HS-27A (cell line): ENCODE measurements around the gene THSD4.
"Not testable (repeated sequence)": the region's sequence is repeated elsewhere in the genome, so short reads cannot be mapped to it uniquely, and the experiment has no call there.

ENCODE experiments used
- DNase-seq: peaks from one replicate; pipeline ENCODE4 v3.0.0-alpha.2; 2012; ENCODE audit warnings: low read depth, missing footprints

THSD4 gene

DNA sequence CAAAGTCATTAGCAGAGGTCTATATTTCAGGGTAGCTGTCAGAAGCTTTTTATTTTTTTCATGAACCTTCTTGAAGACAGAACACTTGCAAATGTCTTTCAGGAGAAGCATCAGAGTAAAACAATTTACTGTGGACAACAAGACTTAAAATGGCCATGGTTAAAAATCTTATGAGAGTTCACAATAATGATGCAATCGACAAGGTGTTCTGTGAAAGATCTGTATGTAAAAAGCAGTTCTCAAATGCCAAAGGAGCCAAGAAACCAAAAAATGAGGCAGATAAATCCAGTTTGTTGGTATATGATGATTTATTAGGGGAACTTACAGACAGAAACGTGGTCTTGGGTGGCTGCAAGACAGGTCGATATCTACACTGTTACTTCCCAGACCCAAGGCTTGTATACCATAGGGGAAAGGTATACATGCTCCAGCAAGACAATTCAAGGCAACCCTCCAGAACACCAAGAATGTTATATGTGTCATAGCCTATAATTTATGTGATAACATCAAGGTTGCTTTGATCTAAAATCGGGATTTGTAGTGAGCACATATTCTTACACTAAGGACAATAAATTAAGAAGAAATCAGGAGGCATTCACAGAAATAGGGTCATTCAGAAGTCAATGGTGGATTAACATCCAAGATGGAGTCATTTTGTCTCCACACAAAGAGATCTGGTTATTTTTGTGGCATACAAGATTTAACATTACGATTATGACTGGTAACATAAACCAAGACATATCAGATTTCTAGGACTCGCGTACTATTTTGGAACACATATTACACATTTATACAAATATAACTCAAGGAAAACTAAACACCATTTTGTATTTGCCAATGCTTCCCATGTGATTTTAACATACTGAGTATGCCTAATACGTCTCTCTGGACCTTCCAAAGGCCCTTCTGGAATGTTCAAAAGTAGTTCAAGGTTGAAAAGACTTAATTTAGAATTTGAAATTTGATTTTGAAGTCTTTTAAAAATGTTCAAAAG, 316.4 kb downstream of the THSD4 start:
- no peak for DNase-seq

DNA sequence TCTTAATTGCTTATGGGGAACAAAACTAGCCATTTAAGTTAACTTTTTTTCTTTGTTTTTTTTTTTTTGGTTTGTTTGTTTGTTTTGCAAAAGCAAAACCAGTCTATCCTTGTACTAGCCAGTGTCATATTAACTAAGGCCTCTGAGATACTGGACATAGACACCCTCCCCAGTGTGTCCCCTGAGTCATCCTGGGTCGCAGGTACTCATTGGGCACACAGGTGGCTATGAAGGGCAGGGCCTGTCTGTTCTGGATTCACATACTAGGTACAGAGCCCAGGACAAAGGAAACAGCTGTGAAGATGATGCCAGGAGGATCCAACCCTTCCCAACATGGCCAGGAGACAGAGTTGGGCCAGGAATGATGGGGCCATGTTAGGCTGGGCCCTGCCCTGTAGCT, 318.1 kb downstream of the THSD4 start:
- DNase-seq: no peak

DNA sequence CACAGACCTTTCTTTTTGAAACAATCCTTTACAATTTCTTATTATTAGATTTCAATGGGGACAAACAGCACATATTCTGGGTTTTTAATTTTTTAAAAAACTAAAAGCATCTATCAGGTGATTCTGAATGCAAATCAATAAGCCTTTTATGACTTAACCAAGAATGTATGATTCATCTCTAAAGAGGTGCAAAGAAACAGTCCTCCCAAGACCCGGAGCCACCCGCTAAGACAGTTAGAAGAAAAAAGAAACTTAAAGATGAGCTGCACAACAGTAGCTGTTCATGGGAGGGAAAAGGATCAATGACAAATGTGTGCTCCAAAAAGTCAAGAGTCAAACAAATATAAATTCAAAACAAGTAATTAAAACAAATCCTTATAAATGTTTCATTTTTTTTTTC, 319.5 kb downstream of the THSD4 start:
- no peak for DNase-seq

DNA sequence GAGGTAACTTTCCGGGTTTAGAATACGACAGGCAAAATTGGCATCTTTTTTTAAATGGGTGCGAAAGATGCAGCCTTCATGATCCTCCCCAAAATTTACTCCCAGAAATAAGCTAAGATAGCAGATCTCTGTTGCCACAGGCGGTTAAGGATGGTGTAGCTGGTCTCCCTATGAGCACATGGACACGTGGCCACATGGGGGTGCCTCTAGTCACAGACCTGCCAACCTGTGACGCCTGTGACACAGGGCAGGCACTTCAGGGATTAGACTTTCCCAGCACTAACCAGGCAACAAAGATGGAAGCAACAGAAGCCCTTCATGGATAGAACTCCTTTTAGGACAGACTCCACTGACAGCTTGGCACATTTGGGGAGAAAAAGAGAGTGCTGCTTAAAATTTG, 320.3 kb downstream of the THSD4 start:
- no peak for DNase-seq

DNA sequence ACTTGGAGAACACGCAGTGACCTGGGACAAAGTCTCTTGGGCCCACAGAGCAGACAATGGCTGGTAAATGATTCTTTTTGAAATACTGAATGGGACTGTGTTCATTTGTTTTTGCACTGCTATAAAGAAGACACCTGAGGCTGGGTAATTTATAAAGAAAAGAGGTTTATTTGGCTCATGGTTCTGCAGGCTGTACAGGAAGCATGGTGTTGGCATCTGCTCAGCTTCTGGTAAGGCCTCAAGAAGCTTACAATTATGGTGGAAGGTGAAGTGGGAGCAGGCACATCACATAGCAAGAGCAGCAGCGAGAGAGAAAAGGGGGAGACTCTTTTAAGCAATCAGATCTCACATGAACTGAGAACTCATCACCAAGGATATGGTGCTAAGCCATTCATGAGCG, 321.6 kb downstream of the THSD4 start:
- no peak for DNase-seq

DNA sequence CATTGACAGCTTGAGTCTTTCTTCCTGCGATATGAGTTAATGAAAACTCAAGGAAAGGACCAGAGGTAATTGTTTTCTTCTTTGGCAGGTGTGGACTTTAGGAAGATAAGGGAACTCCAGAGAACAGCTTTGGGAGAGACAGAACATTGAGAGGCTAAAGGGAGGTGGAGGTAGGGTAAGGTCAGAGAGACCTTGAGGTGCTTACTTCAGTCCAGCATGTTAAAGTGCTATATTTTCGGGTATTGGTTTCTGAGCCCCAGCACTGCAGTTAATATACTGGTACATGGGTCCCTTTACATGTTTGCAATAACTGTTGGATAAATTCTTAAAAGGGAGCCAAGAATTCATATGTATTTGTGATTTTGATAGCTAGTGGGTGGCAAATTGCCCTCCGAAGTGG, 322.1 kb downstream of the THSD4 start:
- no peak for DNase-seq

DNA sequence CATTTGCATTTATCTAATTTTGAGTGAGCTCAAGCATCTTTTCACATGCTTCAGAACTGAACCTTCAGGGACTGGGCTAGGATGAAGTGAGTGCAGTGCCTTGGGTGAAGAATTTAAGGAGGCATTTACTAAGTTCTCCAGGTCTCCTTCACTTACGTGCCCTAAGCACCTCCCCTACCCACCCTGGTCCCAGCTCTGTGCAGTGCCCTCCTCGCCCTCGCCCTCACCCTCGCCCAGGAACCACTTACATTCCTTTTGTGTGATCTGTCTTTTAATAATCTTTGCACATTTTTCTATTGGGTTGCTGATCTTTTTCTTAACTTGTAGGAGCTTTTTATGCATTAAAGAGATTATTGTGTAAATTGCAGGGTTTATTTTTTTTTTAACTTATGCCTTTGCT, 322.6 kb downstream of the THSD4 start:
- DNase-seq: peak; percentile 80

DNA sequence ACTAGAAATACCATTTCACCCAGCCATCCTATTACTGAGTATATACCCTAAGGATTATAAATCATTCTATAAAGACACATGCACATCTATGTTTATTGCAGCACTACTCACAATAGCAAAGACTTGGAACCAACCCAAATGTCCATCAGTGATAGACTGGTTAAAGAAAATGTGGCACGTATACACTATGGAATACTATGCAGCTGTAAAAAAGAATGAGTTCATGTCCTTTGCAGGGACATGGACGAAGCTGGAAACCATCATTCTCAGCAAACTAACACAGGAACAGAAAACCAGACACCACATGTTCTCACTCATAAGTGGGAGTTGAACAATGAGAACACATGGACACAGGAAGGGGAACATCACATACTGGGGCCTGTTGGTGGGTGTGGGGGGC, 324.2 kb downstream of the THSD4 start:
- not testable (repeated sequence) for DNase-seq

DNA sequence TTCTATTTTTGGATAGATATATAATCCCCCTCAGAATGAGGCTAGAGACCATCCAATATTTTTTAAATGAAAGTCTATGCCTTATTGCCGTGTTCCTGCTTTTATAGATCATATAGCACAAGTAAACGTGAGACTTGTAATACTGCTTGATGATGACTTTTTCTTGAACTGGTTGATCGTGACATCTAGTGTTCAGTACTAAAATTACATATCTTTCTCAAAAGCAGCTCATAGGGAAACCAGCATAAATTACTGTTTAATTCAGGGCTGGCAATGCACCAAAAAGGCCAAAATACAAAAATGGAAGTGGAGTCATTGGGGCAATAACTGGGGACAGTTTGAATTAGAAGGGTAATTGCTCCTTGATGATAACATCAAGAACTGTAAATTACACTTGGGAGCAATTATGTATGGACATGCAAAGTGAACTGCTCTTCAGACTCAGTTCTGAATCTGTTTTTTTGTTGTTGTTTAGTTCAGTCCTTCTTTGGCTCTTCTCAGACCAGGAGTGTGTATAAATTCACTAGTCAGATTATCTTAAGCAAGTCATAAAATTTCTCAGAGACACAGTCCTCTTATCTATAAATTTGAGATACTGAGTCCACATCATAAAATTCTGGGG, 325.3 kb downstream of the THSD4 start:
- DNase-seq: peak; percentile 62

DNA sequence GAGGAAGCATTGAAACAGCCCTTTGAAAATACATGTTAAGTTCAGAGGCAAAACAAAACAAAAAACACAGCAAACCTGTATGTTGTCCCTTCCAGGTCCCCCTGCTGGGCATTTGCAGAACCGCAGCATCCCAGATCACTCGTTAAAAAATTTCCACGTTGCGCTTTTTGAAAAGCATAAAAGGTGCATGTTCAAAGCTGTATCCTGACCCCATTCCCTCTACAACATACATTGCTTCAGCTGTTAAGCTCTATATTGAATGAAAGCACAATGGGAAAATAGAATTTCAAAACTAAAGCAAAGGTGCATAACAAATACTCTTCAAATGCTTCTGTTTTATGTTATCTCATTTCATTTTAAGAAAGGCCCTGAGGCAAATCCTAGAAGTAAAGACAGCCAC, 328.3 kb downstream of the THSD4 start:
- no peak for DNase-seq

DNA sequence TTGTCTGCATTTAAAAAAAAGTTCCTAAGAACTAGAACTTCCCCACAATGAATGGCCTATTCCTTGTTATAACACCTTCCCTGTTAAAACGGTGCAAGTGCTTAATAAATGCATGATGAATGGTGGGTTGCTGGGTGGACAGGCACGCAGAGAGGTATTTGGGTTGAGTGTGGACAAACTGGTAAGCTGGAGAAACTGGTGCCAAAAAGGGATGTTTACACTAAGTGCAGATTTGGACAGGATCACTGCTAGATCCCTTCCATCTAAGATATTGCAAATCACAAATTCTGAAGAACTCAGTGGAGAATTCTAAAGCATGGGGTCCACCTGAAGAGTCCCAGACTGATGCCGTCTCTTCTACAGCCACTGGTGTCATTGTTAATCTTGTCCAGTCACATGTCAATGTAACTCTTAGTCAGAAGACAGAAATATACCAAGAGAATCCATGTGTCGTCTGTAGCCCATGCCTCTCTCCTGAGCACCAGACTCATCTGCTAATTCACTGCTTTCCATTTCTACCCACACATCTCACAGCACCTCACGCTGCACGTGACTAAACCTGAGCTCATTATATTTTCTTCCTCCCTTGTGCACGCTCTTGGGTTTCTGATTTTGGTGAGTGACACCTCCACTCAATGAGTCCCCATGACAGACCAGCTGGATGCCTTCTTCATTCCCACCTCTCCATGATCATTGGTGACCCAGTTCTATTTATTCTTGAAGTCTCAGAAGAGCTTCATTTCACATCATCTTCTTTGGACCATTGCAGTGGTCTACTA, 328.9 kb downstream of the THSD4 start:
- no peak for DNase-seq

DNA sequence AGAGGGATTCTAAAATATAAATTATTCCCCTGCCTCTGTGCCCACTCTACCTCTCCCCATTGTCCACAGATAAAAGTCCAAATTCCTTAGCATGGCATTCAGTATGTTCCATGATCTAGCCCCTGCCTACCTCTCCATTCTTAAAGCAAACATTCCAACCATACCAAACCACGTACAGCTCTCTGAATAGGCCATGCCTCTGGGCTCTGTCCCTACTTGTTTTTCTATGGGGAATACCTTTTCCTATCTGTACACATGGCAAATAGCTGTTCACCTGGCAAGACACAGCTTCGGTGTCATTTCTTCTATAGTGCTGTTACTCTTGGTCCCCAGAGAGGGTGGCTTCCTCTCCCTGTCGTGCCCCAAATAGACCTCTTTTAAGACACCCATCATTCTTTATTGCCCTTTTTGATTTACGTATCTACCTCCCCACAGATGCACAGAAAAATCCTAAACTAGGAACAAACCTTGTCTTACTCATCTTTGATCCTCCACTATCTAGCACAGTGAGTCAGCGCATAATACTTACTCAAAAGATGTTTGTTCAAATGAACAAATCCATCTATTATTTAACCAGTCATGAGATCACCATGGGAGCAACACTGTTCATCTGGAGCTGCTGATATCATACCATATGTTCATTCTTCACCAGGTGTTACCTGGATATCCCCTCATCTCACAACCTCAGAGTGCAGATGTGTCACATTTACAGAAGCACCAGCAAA, 329.8 kb downstream of the THSD4 start:
- no peak for DNase-seq

DNA sequence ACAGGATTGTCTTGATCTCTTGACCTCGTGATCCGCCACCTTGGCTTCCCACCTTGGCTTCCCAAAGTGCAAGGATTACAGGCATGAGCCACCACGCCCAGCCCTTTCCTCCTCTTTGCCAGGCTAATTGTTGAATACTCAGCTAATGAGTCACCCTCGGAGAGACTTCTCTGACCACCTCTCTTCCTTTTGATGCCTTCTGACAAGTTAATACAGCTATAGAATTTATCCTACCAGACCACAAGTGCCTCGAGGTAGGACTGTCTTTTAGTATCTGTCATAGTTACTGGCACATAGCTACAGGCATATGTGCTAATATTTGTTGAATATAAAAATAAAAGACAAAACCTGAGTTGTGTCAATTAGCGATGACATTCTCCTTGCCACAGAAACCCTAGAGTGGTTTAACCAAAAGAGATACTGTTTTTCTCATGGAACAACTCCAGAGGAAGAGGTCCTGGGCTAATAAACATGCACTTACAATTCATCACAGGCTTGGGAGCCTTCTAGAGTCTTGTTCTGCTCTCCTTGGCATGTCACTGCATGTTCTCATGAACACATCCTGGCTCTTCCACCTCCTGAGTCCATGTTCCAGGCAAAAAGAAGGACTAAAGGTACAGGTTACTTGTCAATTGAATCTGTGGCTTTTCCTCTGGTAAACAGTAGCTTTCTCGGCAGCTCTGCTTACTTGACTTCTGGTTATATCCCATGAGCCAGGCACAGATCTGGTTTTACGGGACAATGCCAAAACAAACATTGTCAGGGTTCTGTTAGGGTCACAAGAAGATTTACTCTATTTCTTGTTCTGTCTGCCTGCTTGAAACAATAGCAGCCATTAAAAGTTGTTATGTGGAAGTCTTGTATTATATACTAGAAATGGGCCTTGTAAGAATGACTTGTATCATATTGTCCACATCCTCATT, 332.3 kb downstream of the THSD4 start:
- peak; percentile 56 for DNase-seq

DNA sequence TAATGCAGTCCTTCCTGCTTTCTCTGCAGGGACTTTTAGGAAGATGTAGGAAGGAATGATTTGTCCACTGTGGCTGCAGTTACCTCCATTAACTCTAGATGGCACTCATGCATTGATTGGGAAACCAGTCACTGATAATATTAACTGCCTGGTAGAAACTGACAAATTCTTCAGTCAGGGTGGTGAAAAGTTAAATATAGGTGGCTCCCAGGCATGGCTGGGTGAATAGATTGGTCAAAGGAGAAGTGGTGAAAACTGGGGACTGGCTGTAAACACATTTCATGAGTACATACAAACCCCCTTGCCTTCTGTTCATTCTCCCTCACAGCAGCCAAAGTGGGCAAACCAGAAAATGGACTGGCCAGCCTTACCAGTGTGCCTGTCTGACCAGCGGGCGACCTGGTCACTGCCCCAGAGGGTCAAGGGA, 333.4 kb downstream of the THSD4 start:
- DNase-seq: peak; percentile 55

DNA sequence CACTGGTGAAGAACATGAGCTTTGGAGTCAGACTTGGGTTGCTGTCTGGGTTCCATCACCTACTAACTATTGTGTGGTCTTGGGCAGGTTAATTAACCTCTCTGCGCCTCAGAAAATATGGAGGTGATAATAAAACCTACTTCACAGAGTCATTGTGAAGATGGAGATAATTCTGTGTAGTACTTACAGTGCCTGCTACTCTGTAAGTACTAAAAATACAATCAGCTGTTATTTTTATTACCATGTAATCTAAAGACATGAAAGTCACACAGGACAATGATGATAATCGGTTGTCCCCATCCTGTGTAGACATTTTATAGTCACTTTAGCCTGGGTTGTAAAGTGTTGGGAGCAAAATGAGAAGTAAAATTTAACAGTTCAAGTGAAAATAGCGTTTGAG, 334.1 kb downstream of the THSD4 start:
- no peak for DNase-seq

DNA sequence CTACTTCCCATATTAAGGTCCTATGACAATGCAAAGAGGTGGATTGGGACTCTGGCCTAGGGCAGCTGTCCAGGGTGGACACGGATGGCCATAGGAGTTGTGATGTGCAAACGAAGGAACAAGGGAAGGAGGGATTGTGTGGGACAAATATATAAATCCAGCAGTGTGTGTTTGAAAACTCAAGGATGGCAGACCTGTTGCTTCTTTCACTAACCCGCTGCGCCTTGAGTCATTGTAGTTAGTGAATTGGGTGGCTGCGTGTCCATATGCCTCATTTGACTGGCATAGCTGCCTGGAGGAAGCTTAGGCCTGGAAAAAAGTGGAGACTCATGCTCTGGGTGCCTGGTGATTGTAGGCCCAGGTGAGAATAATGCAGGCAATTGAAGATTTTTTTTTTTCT, 334.7 kb downstream of the THSD4 start:
- DNase-seq: no peak

DNA sequence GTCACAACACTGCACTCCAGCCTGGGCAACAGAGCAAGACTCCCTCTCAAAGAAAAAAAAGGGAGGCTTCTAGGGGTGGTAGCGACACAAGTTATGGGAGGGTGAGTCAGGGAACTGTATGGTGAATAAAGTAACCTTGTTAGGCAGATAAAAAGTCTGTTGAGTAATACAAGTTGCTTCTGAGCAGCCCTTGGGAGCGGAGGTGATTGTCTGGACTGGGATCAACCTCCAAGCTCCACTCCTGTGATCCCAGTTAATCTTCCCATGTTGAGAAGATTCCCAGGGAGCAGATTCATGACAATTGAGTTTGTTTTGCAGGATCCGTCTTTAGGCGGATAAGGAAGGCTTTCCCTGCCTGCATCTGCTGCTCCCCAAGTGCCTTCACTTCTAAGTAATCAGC, 335.9 kb downstream of the THSD4 start:
- DNase-seq: no peak

DNA sequence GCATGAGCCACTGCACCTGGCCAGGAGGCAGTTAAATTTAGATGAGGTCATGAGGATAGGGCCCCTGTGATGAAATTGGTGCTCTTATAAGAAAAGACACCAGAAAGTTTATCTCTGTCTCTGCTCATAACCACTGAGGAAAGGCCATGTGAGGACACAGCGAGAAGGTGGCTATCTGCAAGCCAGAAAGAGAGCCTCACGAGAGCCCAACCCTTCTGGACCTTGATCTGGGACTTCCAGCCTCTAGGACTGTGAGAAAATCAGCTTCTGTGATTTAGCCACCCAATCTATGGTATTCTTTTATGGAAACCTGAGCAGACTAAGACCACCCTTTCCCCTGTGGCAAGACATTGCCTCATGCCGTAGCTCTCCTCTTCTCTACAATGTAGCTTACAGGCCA, 337.6 kb downstream of the THSD4 start:
- DNase-seq: no peak

DNA sequence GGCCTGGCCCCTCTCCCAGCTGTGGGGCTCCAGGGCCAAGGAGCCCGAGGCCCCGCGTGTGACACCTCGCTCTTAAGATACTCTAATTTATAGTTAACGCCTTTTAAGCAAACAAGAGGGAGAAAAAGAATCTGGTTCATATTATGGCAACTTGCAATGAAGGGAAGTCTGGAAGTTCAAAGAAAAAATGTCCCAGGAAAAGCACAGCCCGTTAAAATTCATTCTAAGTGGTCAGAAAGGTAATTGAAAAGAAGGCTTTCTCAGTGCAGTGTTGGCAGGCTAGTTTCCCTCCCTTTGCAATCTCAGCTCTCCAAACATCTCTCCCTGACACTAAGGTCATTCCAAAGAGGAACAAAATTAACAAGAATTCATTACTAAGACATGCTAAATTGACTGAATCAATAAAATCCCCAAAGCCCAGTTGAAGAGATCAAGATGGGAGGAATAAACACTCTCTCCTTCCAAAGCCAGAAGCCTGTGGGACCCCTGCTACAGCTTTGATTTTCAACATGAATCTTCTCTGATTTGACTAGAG, 339.3 kb downstream of the THSD4 start:
- DNase-seq: no peak

DNA sequence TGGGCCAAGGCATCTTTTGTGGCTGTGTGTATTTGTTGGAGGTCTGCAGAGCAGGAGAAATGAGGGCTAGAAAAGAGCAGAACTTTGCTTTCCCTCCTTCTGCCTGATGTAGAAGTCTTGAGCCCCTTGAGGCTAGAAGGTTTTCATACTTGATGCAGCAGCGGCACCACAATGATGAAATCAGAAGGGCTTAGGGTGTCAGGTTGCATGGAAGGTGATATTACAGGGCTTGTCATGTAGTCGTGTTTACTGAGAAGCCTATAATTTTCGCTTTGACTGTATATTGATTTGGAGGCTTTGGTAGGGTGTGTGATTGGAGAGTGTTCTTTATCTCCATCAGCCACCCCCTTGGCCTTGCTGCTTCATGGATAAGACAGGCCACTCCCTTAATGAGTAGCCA, 339.8 kb downstream of the THSD4 start:
- no peak for DNase-seq

DNA sequence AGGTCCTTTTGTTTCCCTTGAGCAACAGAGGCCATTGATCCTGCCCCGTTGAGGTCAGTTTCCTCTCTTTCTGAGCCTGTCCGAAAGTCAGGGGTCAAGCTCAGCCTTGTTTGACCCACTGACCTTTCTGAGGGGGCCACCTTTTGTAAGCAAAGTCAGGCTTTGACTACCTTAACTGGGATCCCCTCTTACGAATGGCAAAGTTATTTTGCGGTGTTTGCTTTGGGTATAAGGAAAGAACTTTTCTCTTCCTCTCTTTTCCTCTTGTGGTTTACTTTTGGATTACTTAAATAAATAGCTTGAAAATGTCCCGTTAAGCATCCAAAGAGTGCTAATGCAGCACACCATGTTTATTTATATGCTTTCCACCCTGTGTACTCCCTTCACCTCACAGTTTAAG, 340.6 kb downstream of the THSD4 start:
- no peak for DNase-seq
